Measurements from ENCODE around the gene FOXF1. TPM values are rescaled to one million over a fixed set of nuclear protein-coding genes. Genes with fewer than 3 reads are reported as not detected.

The FOXF1 gene
- total RNA-seq, 1 donor from 2014 or later: 46.4 TPM

DNA sequence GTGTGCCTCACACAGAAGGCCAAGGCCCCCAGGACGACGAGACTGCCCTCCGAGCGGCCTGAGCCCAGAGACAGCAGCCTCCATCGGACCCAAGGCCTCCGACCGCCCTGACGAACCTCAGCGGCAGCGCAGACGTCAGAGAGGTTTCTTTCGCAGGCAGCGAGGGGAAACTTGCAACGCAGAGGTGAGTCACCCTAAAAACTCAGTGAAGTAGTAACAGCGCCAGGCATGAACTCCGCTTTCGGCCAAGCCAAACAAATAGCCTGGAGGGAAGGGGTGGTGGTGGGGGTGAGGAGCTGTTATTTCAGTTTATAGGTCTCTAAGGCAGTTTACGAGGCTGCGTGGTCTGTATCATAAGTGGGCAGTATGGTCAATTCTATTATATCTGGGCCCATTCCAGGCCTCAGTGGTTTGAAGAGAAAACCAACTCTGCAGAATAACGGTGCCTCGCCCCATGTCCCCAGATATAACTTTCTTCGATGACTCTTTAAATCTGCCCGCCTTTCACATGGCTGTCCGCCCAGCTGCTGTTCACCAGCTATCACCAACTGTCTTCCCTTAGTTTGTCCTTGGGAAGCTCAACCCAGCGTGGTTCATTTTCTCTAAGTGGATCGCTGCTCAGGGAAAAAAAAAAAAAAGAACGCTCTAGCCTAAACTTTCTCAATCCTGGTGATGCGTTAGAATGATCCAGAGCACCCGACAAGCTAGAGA lies 43.5 kb upstream of the FOXF1 start:
- ATAC-seq (no peak), DNase-seq (no peak)
- Histone ChIP-seq H3K4me3 (no peak overlapping the region), H3K36me3 (no peaks in the 10 kb centered on the region), H3K9me3 (no peaks in the 10 kb centered on the region), H3K27ac (no peak overlapping the region), H3K4me1 (no peaks in the 10 kb centered on the region), H3K27me3 (no peaks in the 10 kb centered on the region)
- intact Hi-C loops (cut with DNase I): no loop called here
- TF ChIP-seq, protein P1, sequence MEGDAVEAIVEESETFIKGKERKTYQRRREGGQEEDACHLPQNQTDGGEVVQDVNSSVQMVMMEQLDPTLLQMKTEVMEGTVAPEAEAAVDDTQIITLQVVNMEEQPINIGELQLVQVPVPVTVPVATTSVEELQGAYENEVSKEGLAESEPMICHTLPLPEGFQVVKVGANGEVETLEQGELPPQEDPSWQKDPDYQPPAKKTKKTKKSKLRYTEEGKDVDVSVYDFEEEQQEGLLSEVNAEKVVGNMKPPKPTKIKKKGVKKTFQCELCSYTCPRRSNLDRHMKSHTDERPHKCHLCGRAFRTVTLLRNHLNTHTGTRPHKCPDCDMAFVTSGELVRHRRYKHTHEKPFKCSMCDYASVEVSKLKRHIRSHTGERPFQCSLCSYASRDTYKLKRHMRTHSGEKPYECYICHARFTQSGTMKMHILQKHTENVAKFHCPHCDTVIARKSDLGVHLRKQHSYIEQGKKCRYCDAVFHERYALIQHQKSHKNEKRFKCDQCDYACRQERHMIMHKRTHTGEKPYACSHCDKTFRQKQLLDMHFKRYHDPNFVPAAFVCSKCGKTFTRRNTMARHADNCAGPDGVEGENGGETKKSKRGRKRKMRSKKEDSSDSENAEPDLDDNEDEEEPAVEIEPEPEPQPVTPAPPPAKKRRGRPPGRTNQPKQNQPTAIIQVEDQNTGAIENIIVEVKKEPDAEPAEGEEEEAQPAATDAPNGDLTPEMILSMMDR (IDR thresholded peaks at IDR 0.05): no peak

DNA sequence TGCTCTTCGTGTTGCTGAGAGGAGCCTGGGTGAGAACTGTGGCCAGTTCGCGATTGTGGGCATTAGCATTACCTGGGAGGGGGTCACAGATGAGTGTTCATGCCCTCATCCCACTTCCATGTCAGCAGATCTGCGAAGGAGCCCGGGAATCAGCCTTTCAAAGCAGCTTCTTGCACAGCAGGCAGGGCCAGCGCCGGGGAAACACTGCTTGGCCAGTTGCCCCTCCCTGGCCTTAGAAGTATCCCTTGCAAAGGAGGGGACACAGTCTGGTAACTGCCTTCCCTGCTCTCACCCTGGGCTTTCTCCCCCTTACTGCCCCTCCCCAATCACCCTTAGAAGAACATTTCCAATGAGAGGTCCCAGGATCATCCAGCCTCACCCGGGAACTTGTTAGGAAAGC lies 42.8 kb upstream of the FOXF1 start:
- Histone ChIP-seq H3K36me3 (no peaks in the 10 kb centered on the region), H3K27ac (no peak overlapping the region), H3K4me3 (no peak overlapping the region), H3K27me3 (no peaks in the 10 kb centered on the region), H3K4me1 (no peaks in the 10 kb centered on the region), H3K9me3 (no peaks in the 10 kb centered on the region)
- ATAC-seq: no peak
- TF ChIP-seq, protein P1 (IDR thresholded peaks at IDR 0.05): no peak
- intact Hi-C loops (cut with DNase I): no loop called here
- DNase-seq: no peak

DNA sequence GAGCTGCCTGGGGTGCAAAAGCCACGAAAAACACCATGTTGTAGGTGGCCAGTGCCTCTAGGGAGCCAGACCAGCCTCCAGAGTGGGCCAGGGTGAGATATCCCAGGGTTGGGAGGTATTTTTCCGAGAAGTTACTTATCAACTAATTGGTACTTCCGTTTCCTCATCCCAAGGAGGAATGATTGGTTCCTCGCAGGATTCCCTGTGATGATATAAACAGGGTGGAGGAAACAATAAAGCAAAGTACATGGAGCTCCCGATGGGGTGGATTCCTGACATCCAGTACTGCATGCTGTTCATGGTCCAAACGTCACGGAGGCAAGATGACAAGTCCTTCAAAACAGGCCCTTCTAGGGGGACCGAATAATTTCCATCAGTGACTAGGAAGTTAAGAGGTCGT lies 39.4 kb upstream of the FOXF1 start:
- DNase-seq: no peak
- peak; percentile 48 for ATAC-seq
- no peaks in the 10 kb centered on the region for H3K4me1 ChIP-seq
- H3K9me3 ChIP-seq: no peaks in the 10 kb centered on the region
- intact Hi-C loops (cut with DNase I): no loop called here
- H3K27ac ChIP-seq: no peak overlapping the region
- H3K4me3 ChIP-seq: no peak overlapping the region
- H3K27me3 ChIP-seq: no peaks in the 10 kb centered on the region
- TF ChIP-seq, protein P1 (IDR thresholded peaks at IDR 0.05): no peak
- no peaks in the 10 kb centered on the region for H3K36me3 ChIP-seq

DNA sequence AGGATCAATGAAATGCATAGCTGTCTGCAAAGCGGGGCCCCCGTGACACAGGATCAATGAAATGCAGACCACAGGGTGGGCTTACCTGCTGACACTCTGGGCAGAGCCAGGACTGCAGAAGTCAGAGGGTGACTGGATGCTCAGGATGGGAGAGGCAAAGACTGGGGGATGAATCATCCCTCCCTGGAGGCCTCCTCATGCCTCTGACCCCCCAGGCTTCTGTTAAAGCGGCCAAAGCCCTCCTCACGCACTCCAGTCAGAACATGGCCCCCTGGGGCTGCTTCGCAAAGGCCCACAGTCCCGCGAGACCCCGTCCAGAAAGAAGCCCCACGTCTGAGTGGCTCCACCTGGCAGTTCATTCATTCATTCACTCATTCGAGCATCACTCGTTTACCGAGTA lies 38.4 kb upstream of the FOXF1 start:
- Histone ChIP-seq H3K36me3 (no peaks in the 10 kb centered on the region), H3K27ac (no peak overlapping the region), H3K4me3 (no peak overlapping the region), H3K9me3 (no peaks in the 10 kb centered on the region), H3K4me1 (no peaks in the 10 kb centered on the region), H3K27me3 (no peaks in the 10 kb centered on the region)
- ATAC-seq (no peak), DNase-seq (no peak)
- TF ChIP-seq, protein P1 (IDR thresholded peaks at IDR 0.05): no peak
- intact Hi-C loops (cut with DNase I): no loop called here

DNA sequence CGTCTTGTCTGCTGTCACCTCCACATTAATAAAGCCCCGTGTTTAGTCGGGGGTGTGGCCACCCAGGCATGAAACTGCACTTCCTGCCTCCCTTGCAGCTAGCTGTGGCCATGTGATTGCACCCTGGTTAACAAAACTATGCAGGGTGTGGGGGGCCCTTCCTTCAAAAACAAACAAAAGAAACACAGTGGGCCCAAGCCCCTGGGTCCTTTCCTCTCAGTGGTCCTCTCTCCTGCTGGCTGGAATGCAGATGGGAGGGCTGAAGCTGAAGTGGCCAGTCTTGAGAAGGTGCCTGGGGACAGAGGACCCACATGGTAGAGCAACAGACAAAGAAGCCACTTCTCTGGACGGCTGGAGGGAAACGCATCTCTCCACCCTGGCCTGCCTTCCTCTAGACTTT lies 38.0 kb upstream of the FOXF1 start:
- TF ChIP-seq, protein P1 (IDR thresholded peaks at IDR 0.05): no peak
- Histone ChIP-seq H3K4me3 (no peak overlapping the region), H3K4me1 (peaks cover 3% of the 10 kb centered on the region), H3K27me3 (no peaks in the 10 kb centered on the region), H3K36me3 (no peaks in the 10 kb centered on the region), H3K27ac (no peak overlapping the region), H3K9me3 (no peaks in the 10 kb centered on the region)
- intact Hi-C loops (cut with DNase I): no loop called here
- ATAC-seq (no peak), DNase-seq (no peak)

All from upper lobe of right lung (tissue), 1 donor.